ENCODE results near the gene ALKBH6. TPM values are rescaled to one million over a fixed set of nuclear protein-coding genes. Genes with fewer than 3 reads are reported as not detected.

ALKBH6 gene
- total RNA-seq, 2 donors from 2014 or later, result 9.6 to 33.0 TPM

- ATAC-seq (no peak), DNase-seq (no peak)
- TF ChIP-seq POLR2A (IDR thresholded peaks at IDR 0.05), result no peak
- TF ChIP-seq CTCF (IDR thresholded peaks at IDR 0.05), result no peak
- Histone ChIP-seq H3K4me1 (peaks cover 8% of the 10 kb centered on the region), H3K4me3 (no peak overlapping the region), H3K27me3 (no peaks in the 10 kb centered on the region), H3K27ac (no peak overlapping the region), H3K36me3 (replicated peaks in 1 of 2; ENCODE audit: insufficient read depth in 1 of 2, low read depth in 2 of 2) (no peaks in the 10 kb centered on the region), H3K9me3 (no peaks in the 10 kb centered on the region)
- WGBS, 2 donors, result 75 to 77% methylated on average over 11 to 12 of the region's 12 CpGs
- intact Hi-C loops (cut with DNase I), result no loop called here
Observed at GRCh38 chr19:36058481-36059179, 44.6 kb upstream of the ALKBH6 start.

- DNase-seq (peak; percentile 92 to 95 (median 93)), ATAC-seq (peak; percentile 85)
- Histone ChIP-seq H3K27me3 (no peaks in the 10 kb centered on the region), H3K36me3 (replicated peaks in 1 of 2; ENCODE audit: insufficient read depth in 1 of 2, low read depth in 2 of 2) (no peaks in the 10 kb centered on the region), H3K4me1 (peaks cover 12% of the 10 kb centered on the region), H3K27ac (peak within 1 kb of the TSS; percentile 85 to 95 (median 91)), H3K4me3 (peak within 1 kb of the TSS; percentile 29 to 55), H3K9me3 (no peaks in the 10 kb centered on the region)
- 0 to 2% methylated on average over 30 to 76 of the region's 76 CpGs for WGBS, 2 donors
- no peak for TF ChIP-seq CTCF (IDR thresholded peaks at IDR 0.05)
- no peak for TF ChIP-seq POLR2A (IDR thresholded peaks at IDR 0.05)
- intact Hi-C loops (cut with DNase I), result no loop called here
Observed at GRCh38 chr19:36054733-36055686, 41.0 kb upstream of the ALKBH6 start, which contains the start of gene WDR62. Gene WDR62, plus strand, starts transcription at chr19:36054897. Its CDS starts 75 bp downstream, at chr19:36054972.

- WGBS, 2 donors, result 0 to 2% methylated on average over 13 to 54 of the region's 56 CpGs
- intact Hi-C loops (cut with DNase I), result no loop called here
- DNase-seq (peak; percentile 100), ATAC-seq (peak; percentile 93)
- peaks cover 12% of the 10 kb centered on the region for H3K4me1 ChIP-seq
- no peaks in the 10 kb centered on the region for H3K27me3 ChIP-seq
- H3K36me3 ChIP-seq (replicated peaks in 1 of 2; ENCODE audit: insufficient read depth in 1 of 2, low read depth in 2 of 2), result no peaks in the 10 kb centered on the region
- peak within 1 kb of the TSS; percentile 29 to 55 for H3K4me3 ChIP-seq
- no peaks in the 10 kb centered on the region for H3K9me3 ChIP-seq
- H3K27ac ChIP-seq, result peak within 1 kb of the TSS; percentile 85 to 95 (median 91)
- peak; percentile 69 to 90 (median 88) for TF ChIP-seq POLR2A (IDR thresholded peaks at IDR 0.05)
- TF ChIP-seq CTCF (IDR thresholded peaks at IDR 0.05), result peak in 6 of 7 experiments; percentile 39 to 91 (median 70)
Observed at GRCh38 chr19:36054119-36054732, 40.2 kb upstream of the ALKBH6 start, which contains the start of gene THAP8. Gene THAP8, minus strand, starts transcription at chr19:36054285. Its CDS starts 68 bp downstream, at chr19:36054217.

- TF ChIP-seq CTCF (IDR thresholded peaks at IDR 0.05), result no peak
- Histone ChIP-seq H3K9me3 (no peaks in the 10 kb centered on the region), H3K27ac (no peak overlapping the region), H3K27me3 (no peaks in the 10 kb centered on the region), H3K36me3 (replicated peaks in 1 of 2; ENCODE audit: insufficient read depth in 1 of 2, low read depth in 2 of 2) (no peaks in the 10 kb centered on the region), H3K4me1 (peaks cover 12% of the 10 kb centered on the region), H3K4me3 (no peak overlapping the region)
- intact Hi-C loops (cut with DNase I), result no loop called here
- no peak for ATAC-seq
- no peak for DNase-seq
- 91 to 94% methylated on average over 3 to 4 of the region's 4 CpGs for WGBS, 2 donors
Observed at GRCh38 chr19:36051637-36052036, 37.6 kb upstream of the ALKBH6 start.

All from body of pancreas (tissue), 4 donors.